Loucy (cell line): ENCODE results near the gene POU2F1.

Experiments
- H2AFZ ChIP-seq: fragments of 200-600 bp; sonication (generic); 2 replicates; pipeline ENCODE4 v1.6.0; 2016; ENCODE audit warnings: antibody characterized with exemption, mild to moderate bottlenecking, low read length, moderate library complexity
- H3F3A ChIP-seq: fragments of 200-600 bp; 2 replicates; pipeline ENCODE4 v1.6.0; 2016; ENCODE audit warnings: antibody characterized with exemption, low read depth, mild to moderate bottlenecking
- H3K27me3 ChIP-seq: fragments of 200-600 bp; sonication (generic); 2 replicates; pipeline ENCODE4 v1.6.1; 2014; ENCODE audit warnings: low read length, mild to moderate bottlenecking; ENCODE audit not compliant: insufficient read depth, poor library complexity, severe bottlenecking
- H3K36me3 ChIP-seq: fragments of 200-600 bp; sonication (generic); 2 replicates; pipeline ENCODE4 v1.6.1; 2016; ENCODE audit warnings: low read length; ENCODE audit not compliant: insufficient read depth
- H3K4me1 ChIP-seq: fragments of 200-600 bp; sonication (generic); 2 replicates; pipeline ENCODE4 v1.5.1; 2014; ENCODE audit warnings: low read length, mild to moderate bottlenecking; ENCODE audit not compliant: insufficient read depth, poor library complexity, severe bottlenecking
- H3K4me2 ChIP-seq: fragments of 200-600 bp; sonication (generic); 2 replicates; pipeline ENCODE4 v1.6.0; 2014; ENCODE audit warnings: antibody characterized with exemption, low read length, low read depth, mild to moderate bottlenecking; ENCODE audit not compliant: poor library complexity, severe bottlenecking
- H3K4me3 ChIP-seq: fragments of 200-600 bp; sonication (generic); 2 replicates; pipeline ENCODE4 v1.5.1; 2014; ENCODE audit warnings: low read length, mild to moderate bottlenecking, mixed read lengths; ENCODE audit not compliant: poor library complexity, severe bottlenecking
- H3K79me2 ChIP-seq: fragments of 200-600 bp; sonication (generic); 2 replicates; pipeline ENCODE4 v1.6.1; 2014; ENCODE audit warnings: low read length; ENCODE audit not compliant: insufficient read depth
- H3K9ac ChIP-seq: fragments of 200-600 bp; sonication (generic); 2 replicates; pipeline ENCODE4 v1.6.0; 2014; ENCODE audit warnings: mild to moderate bottlenecking, low read depth, low read length, moderate library complexity; ENCODE audit not compliant: poor library complexity, severe bottlenecking
- H3K9me2 ChIP-seq: fragments of 200-600 bp; sonication (generic); replicated peaks from 2 replicates; pipeline ENCODE4 v1.6.1; 2016; ENCODE audit warnings: low read depth, low read length, mixed read lengths
- H3K9me3 ChIP-seq: fragments of 200-600 bp; sonication (generic); 2 replicates; pipeline ENCODE4 v1.6.1; 2014; ENCODE audit warnings: mild to moderate bottlenecking, antibody characterized with exemption, low read length, low read depth; ENCODE audit not compliant: insufficient read depth
- H4K20me1 ChIP-seq: fragments of 200-600 bp; sonication (generic); 2 replicates; pipeline ENCODE4 v1.6.0; 2014; ENCODE audit warnings: antibody characterized with exemption, low read length, mild to moderate bottlenecking; ENCODE audit not compliant: insufficient read depth, poor library complexity, severe bottlenecking
- CTCF ChIP-seq: fragments of 200-600 bp; sonication (generic); conservative IDR thresholded peaks from 2 replicates; pipeline ENCODE4 v1.5.1; 2014; ENCODE audit warnings: mild to moderate bottlenecking, antibody characterized with exemption, low read length
- EZH2phosphoT487 ChIP-seq: fragments of 200-600 bp; IDR thresholded peaks from 2 replicates; pipeline ENCODE4 v1.6.1; 2018; ENCODE audit warnings: antibody characterized with exemption, mild to moderate bottlenecking, moderate library complexity, borderline replicate concordance

POU2F1 gene

GRCh38 chr1:167305706-167306277, 85.1 kb downstream of the POU2F1 start:
- Histone ChIP-seq H3K9me3 (no peaks in the 10 kb centered on the region), H4K20me1 (peaks cover 59% of the 10 kb centered on the region), H3K79me2 (peaks cover 98% of the 10 kb centered on the region), H3K36me3 (no peaks in the 10 kb centered on the region), H3K9me2 (no peaks in the 10 kb centered on the region), H2AFZ (no peak overlapping the region), H3K4me3 (no peak overlapping the region), H3K27me3 (no peaks in the 10 kb centered on the region), H3F3A (no peaks in the 10 kb centered on the region), H3K4me2 (no peak overlapping the region), H3K4me1 (peaks cover 7% of the 10 kb centered on the region), H3K9ac (no peak overlapping the region)
- TF ChIP-seq EZH2phosphoT487 (no peak), CTCF (no peak)

- H3K9me2 ChIP-seq, result no peaks in the 10 kb centered on the region
- no peak overlapping the region for H3K9ac ChIP-seq
- no peaks in the 10 kb centered on the region; the same call in 1 of the 2 replicates for H3K9me3 ChIP-seq
- peaks cover 28% of the 10 kb centered on the region for H4K20me1 ChIP-seq
- H3K4me1 ChIP-seq, result peaks cover 13% of the 10 kb centered on the region
- H3K79me2 ChIP-seq, result peaks cover 89% of the 10 kb centered on the region
- H3K27me3 ChIP-seq, result no peaks in the 10 kb centered on the region
- H3K4me2 ChIP-seq, result no peak overlapping the region
- no peak for TF ChIP-seq EZH2phosphoT487
- TF ChIP-seq CTCF, result no peak
- peaks cover 5% of the 10 kb centered on the region; the same call in 1 of the 2 replicates for H3K36me3 ChIP-seq
- no peaks in the 10 kb centered on the region for H3F3A ChIP-seq
- H3K4me3 ChIP-seq, result no peak overlapping the region
- no peak overlapping the region for H2AFZ ChIP-seq
Measured at GRCh38 chr1:167310732-167311131, 90.0 kb downstream of the POU2F1 start.

- H3K27me3 ChIP-seq, result no peaks in the 10 kb centered on the region
- H3F3A ChIP-seq, result no peaks in the 10 kb centered on the region
- no peak overlapping the region for H3K4me2 ChIP-seq
- H3K9me3 ChIP-seq, result peaks cover 7% of the 10 kb centered on the region; the same call in 1 of the 2 replicates
- no peak overlapping the region for H2AFZ ChIP-seq
- H3K4me3 ChIP-seq, result no peak overlapping the region
- TF ChIP-seq CTCF (no peak), EZH2phosphoT487 (no peak)
- no peak overlapping the region for H3K9ac ChIP-seq
- peaks cover 12% of the 10 kb centered on the region for H4K20me1 ChIP-seq
- H3K36me3 ChIP-seq, result peaks cover 15% of the 10 kb centered on the region
- peaks cover 5% of the 10 kb centered on the region for H3K4me1 ChIP-seq
- no peaks in the 10 kb centered on the region for H3K9me2 ChIP-seq
- peaks cover 88% of the 10 kb centered on the region for H3K79me2 ChIP-seq
Measured at GRCh38 chr1:167312871-167313270, 92.2 kb downstream of the POU2F1 start.
